Neuronal stem cell (in vitro differentiated cells): ENCODE data around the gene NLGN1.

ENCODE experiments used
- DNase-seq: peaks from one replicate; pipeline ENCODE4 v3.0.0-alpha.2; 2013; ENCODE audit warnings: low spot score
- H2AFZ ChIP-seq: one replicate; pipeline ENCODE4 v1.6.1; 2013; ENCODE audit warnings: mild to moderate bottlenecking, low read length, inconsistent platforms
- H2AK5ac ChIP-seq: 2 replicates; pipeline ENCODE4 v1.6.1; 2013; ENCODE audit warnings: low read depth, mild to moderate bottlenecking, inconsistent platforms, low read length, moderate library complexity, mixed read lengths
- H2BK120ac ChIP-seq: 2 replicates; pipeline ENCODE4 v1.6.1; 2013; ENCODE audit warnings: low read depth, mild to moderate bottlenecking, inconsistent platforms, low read length, moderate library complexity, mixed read lengths
- H2BK12ac ChIP-seq: one replicate; pipeline ENCODE4 v1.6.1; 2013; ENCODE audit warnings: low read length, inconsistent platforms
- H2BK15ac ChIP-seq: 2 replicates; pipeline ENCODE4 v1.6.1; 2013; ENCODE audit warnings: mild to moderate bottlenecking, low read length, inconsistent platforms, mixed read lengths
- H2BK5ac ChIP-seq: one replicate; pipeline ENCODE4 v1.6.1; 2013; ENCODE audit warnings: inconsistent platforms, mild to moderate bottlenecking, low read length, moderate library complexity
- H3K14ac ChIP-seq: one replicate; pipeline ENCODE4 v1.6.1; 2013; ENCODE audit warnings: low read length, inconsistent platforms
- H3K18ac ChIP-seq: 2 replicates; pipeline ENCODE4 v1.6.1; 2013; ENCODE audit warnings: low read length, inconsistent platforms
- H3K23ac ChIP-seq: 2 replicates; pipeline ENCODE4 v1.6.1; 2013; ENCODE audit warnings: low read depth, mild to moderate bottlenecking, mixed read lengths, low read length, inconsistent platforms; ENCODE audit not compliant: poor library complexity
- H3K27ac ChIP-seq: replicated peaks from 3 replicates; pipeline ENCODE4 v1.5.1; 2013; ENCODE audit warnings: low read length, inconsistent platforms
- H3K27me3 ChIP-seq, 3 experiments: 2 replicates each; pipeline ENCODE4 v1.6.1; 2013; ENCODE audit warnings: low read length in 3 of 3, mild to moderate bottlenecking in 2 of 3, inconsistent platforms in 1 of 3, low read depth in 1 of 3, mixed read lengths in 1 of 3, moderate library complexity in 1 of 3; ENCODE audit not compliant: control insufficient read depth in 3 of 3, insufficient read depth in 3 of 3
- H3K36me3 ChIP-seq, 2 donors: replicated peaks in 1 of 2; 2 replicates each; pipeline ENCODE4 v1.6.1; 2013; ENCODE audit warnings: low read length in 2 of 2; ENCODE audit not compliant: control insufficient read depth in 2 of 2, insufficient read depth in 2 of 2
- H3K4ac ChIP-seq: 2 replicates; pipeline ENCODE4 v1.6.1; 2013; ENCODE audit warnings: inconsistent platforms, mild to moderate bottlenecking, low read length, moderate library complexity
- H3K4me1 ChIP-seq, 2 donors: 1 replicate in 1 of 2; 2 replicates in 1 of 2; pipeline ENCODE4 v1.6.1; 2013; ENCODE audit warnings: low read length in 2 of 2, low read depth in 1 of 2; ENCODE audit not compliant: control insufficient read depth in 2 of 2, insufficient read depth in 1 of 2
- H3K4me2 ChIP-seq: one replicate; pipeline ENCODE4 v1.6.1; 2013; ENCODE audit warnings: mild to moderate bottlenecking, low read length, inconsistent platforms; ENCODE audit not compliant: insufficient read depth, poor library complexity, severe bottlenecking
- H3K4me3 ChIP-seq, 2 donors: 2 replicates each; pipeline ENCODE4 v1.5.1; 2013; ENCODE audit warnings: low read length in 2 of 2, mild to moderate bottlenecking in 2 of 2, inconsistent platforms in 1 of 2, moderate library complexity in 1 of 2
- H3K79me1 ChIP-seq: one replicate; pipeline ENCODE4 v1.6.1; 2013; ENCODE audit warnings: low read depth, mild to moderate bottlenecking, inconsistent platforms, low read length, moderate library complexity
- H3K9ac ChIP-seq: one replicate; pipeline ENCODE4 v1.6.1; 2013; ENCODE audit warnings: mild to moderate bottlenecking, low read depth, low read length, inconsistent platforms; ENCODE audit not compliant: poor library complexity
- H3K9me3 ChIP-seq, 2 donors: replicated peaks in 1 of 2; 2 replicates each; pipeline versions ENCODE3 to v1.6.1; 2013; ENCODE audit warnings: low read length in 2 of 2, mild to moderate bottlenecking in 2 of 2, inconsistent platforms in 1 of 2, low read depth in 1 of 2, mixed read lengths in 1 of 2, moderate library complexity in 1 of 2; ENCODE audit not compliant: control insufficient read depth in 2 of 2, insufficient read depth in 1 of 2
- H4K8ac ChIP-seq: one replicate; pipeline ENCODE4 v1.6.1; 2013; ENCODE audit warnings: low read depth, mild to moderate bottlenecking, inconsistent platforms, low read length, moderate library complexity
- H4K91ac ChIP-seq: one replicate; pipeline ENCODE4 v1.6.1; 2013; ENCODE audit warnings: low read length, low read depth, mild to moderate bottlenecking, inconsistent platforms; ENCODE audit not compliant: poor library complexity
- WGBS, 2 donors: extraction: QIAGEN DNeasy Blood & Tissue Kit; methylation state at CpG; one replicate each; pipeline ENCODE4 v1.1.7; 2013; ENCODE audit warnings: missing lambda C conversion rate in 2 of 2, mixed read lengths in 1 of 2; ENCODE audit not compliant: insufficient read length in 2 of 2, insufficient replicate concordance in 1 of 2; ENCODE audit errors: extremely low coverage in 2 of 2; 5-methylcytosine and 5-hydroxymethylcytosine counted together

The NLGN1 gene

DNA sequence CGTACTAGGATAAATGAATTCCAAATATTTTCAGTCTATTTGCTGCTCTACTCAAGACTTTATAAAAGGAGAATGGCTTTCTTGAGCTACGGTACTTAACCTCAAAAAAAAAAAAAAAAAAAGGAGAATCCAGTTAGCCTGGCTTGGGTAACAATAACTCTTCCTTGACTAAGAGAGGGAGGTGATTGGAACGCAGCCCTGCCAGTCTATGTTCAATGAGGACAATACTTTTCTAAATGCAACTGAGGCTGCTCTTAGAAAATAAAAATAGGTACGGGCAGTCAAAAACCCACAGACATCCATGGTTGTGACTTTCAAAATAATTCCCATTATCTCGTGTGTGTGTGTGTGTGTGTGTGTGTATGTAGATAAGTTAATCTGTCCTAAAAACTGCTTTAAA, 799.9 kb downstream of the NLGN1 start:
- no peak overlapping the region for H3K9ac ChIP-seq
- H2BK15ac ChIP-seq = no peak overlapping the region
- H3K23ac ChIP-seq = no peak overlapping the region
- DNase-seq = no peak
- no peaks in the 10 kb centered on the region for H3K79me1 ChIP-seq
- no peak overlapping the region for H2AFZ ChIP-seq
- WGBS, 2 donors = no CpG with 5 or more reads among the region's 5 CpGs
- H3K4me1 ChIP-seq = peaks cover 1 to 4% of the 10 kb centered on the region in 2 donors
- H3K36me3 ChIP-seq = no peaks in the 10 kb centered on the region
- no peak overlapping the region for H3K18ac ChIP-seq
- no peak overlapping the region for H2BK5ac ChIP-seq
- no peak overlapping the region for H2BK120ac ChIP-seq
- no peak overlapping the region for H2AK5ac ChIP-seq
- H3K27me3 ChIP-seq = no peaks in the 10 kb centered on the region
- no peak overlapping the region for H3K4me2 ChIP-seq
- H3K14ac ChIP-seq = no peak overlapping the region
- H2BK12ac ChIP-seq = no peak overlapping the region
- H3K9me3 ChIP-seq = no peaks in the 10 kb centered on the region
- H4K8ac ChIP-seq = no peak overlapping the region
- no peak overlapping the region for H3K4me3 ChIP-seq
- no peak overlapping the region for H3K4ac ChIP-seq
- no peak overlapping the region for H4K91ac ChIP-seq
- H3K27ac ChIP-seq = no peak overlapping the region

DNA sequence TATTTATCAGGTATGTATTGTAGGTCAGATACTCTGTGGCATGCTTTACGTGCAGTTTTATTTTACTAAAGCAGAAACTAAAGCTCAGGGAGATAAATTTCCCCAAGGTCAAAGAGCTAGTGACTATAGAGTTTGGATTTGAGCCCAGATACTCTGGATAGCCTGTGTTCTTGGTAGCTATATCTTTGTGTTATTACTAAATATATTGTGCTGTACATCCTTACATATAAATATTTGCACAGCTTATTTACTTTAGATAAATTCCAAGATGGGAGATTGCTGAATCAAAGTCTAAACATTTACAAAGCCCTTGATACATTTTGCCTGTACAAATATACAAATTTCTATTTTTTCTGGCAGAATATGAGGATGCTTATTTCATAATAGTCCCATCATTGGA, 800.7 kb downstream of the NLGN1 start:
- Histone ChIP-seq H2BK5ac (no peak overlapping the region), H3K18ac (no peak overlapping the region), H2AK5ac (no peak overlapping the region), H3K23ac (no peak overlapping the region), H3K27me3 (no peaks in the 10 kb centered on the region), H3K9ac (no peak overlapping the region), H2BK120ac (no peak overlapping the region), H2BK15ac (no peak overlapping the region), H3K4ac (no peak overlapping the region), H4K8ac (no peak overlapping the region), H3K14ac (no peak overlapping the region), H3K9me3 (no peaks in the 10 kb centered on the region), H3K27ac (no peak overlapping the region), H4K91ac (no peak overlapping the region), H3K4me1 (peaks cover 1 to 7% of the 10 kb centered on the region in 2 donors), H3K79me1 (no peaks in the 10 kb centered on the region), H2AFZ (no peak overlapping the region), H2BK12ac (no peak overlapping the region), H3K36me3 (no peaks in the 10 kb centered on the region), H3K4me3 (no peak overlapping the region), H3K4me2 (no peak overlapping the region)
- no peak for DNase-seq
- WGBS, 2 donors = no CpG with 5 or more reads among the region's 1 CpG

DNA sequence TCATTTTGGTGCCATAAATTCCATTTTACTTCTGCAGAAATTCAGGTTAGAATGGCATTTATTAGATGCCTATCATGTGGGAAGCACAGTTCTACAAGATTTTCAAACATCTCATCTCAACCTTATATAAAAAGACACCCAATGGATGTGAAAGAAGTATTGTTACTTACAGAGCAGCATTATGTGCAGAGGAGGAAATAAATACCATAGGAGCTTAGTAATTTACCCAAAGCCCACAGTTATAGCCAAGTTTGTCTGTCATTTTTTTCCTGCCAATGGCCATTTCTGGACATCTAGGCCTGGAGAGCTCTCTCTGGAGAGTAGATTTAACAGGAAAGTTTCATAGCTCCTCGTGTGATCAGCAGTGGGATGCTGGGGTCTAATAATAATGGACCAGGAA, 802.2 kb downstream of the NLGN1 start:
- Histone ChIP-seq H4K8ac (no peak overlapping the region), H3K4me3 (no peak overlapping the region), H3K18ac (no peak overlapping the region), H3K27me3 (no peaks in the 10 kb centered on the region), H3K4ac (no peak overlapping the region), H4K91ac (no peak overlapping the region), H3K14ac (no peak overlapping the region), H3K27ac (no peak overlapping the region), H2AFZ (no peak overlapping the region), H3K36me3 (no peaks in the 10 kb centered on the region), H2BK5ac (no peak overlapping the region), H3K79me1 (no peaks in the 10 kb centered on the region), H3K9me3 (no peaks in the 10 kb centered on the region), H3K4me1 (peaks cover 1 to 7% of the 10 kb centered on the region in 2 donors), H3K9ac (no peak overlapping the region), H3K4me2 (no peak overlapping the region), H2BK12ac (no peak overlapping the region), H2BK120ac (no peak overlapping the region), H3K23ac (no peak overlapping the region), H2AK5ac (no peak overlapping the region), H2BK15ac (no peak overlapping the region)
- no CpG with 5 or more reads among the region's 1 CpG for WGBS, 2 donors
- no peak for DNase-seq

DNA sequence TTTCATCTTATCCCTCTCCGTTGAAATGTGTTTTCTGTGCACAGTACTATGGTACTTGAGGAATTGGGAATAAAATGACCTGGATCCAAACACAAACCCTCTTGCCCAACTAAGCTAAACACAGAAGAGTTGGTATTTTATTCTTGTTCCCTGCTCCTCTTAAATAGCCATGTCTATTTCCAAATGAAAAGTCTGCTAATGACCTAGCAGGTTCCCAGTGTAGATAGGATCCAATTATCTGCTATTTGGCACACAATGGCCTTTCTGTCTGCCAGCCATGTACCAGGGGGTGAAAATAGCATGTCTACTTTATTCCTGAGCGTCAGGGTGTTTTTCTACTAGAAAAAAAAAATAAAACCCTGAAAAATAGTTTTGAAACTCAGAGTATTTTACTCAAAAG, 804.6 kb downstream of the NLGN1 start:
- Histone ChIP-seq H4K8ac (no peak overlapping the region), H3K4me2 (no peak overlapping the region), H2BK12ac (no peak overlapping the region), H3K27me3 (no peaks in the 10 kb centered on the region), H3K27ac (no peak overlapping the region), H3K4me1 (peaks cover 5 to 8% of the 10 kb centered on the region in 2 donors), H3K18ac (no peak overlapping the region), H2AK5ac (no peak overlapping the region), H2AFZ (no peak overlapping the region), H3K4me3 (no peak overlapping the region), H3K79me1 (no peaks in the 10 kb centered on the region), H3K36me3 (no peaks in the 10 kb centered on the region), H2BK15ac (no peak overlapping the region), H3K23ac (no peak overlapping the region), H3K14ac (no peak overlapping the region), H2BK5ac (no peak overlapping the region), H3K9ac (no peak overlapping the region), H3K4ac (no peak overlapping the region), H3K9me3 (no peaks in the 10 kb centered on the region), H2BK120ac (no peak overlapping the region), H4K91ac (no peak overlapping the region)
- no CpG with 5 or more reads among the region's 2 CpGs for WGBS, 2 donors
- no peak for DNase-seq
